Measurements from ENCODE around the gene KCNMA1. TPM values are rescaled to one million over a fixed set of nuclear protein-coding genes. Genes with fewer than 3 reads are reported as not detected.

KCNMA1 gene
- total RNA-seq, 1 donor from 2014 or later, result 0.51 TPM

GRCh38 chr10:77286531-77287508 is 350.8 kb downstream of the KCNMA1 start:
- no peak for DNase-seq (ENCODE audit: low read depth in 2 of 2)

- no peak for DNase-seq (ENCODE audit: low read depth in 2 of 2)
These were observed 352.0 kb downstream of the KCNMA1 start for GRCh38 chr10:77285529-77286182.

- DNase-seq (ENCODE audit: low read depth in 2 of 2), result no peak
These were observed 352.8 kb downstream of the KCNMA1 start for GRCh38 chr10:77284797-77285196.

- no peak for DNase-seq (ENCODE audit: low read depth in 2 of 2)
These were observed 354.3 kb downstream of the KCNMA1 start for GRCh38 chr10:77283326-77283725.

GRCh38 chr10:77282163-77282562 is 355.4 kb downstream of the KCNMA1 start:
- DNase-seq (ENCODE audit: low read depth in 2 of 2), result no peak

GRCh38 chr10:77281719-77282118 is 355.9 kb downstream of the KCNMA1 start:
- no peak for DNase-seq (ENCODE audit: low read depth in 2 of 2)

GRCh38 chr10:77279207-77279606 is 358.4 kb downstream of the KCNMA1 start:
- peak in 1 of 2 donors; percentile 46 for DNase-seq (ENCODE audit: low read depth in 2 of 2)

GRCh38 chr10:77274046-77274795 is 363.4 kb downstream of the KCNMA1 start:
- DNase-seq (ENCODE audit: low read depth in 2 of 2), result no peak

- DNase-seq (ENCODE audit: low read depth in 2 of 2), result no peak
These were observed 368.4 kb downstream of the KCNMA1 start for GRCh38 chr10:77269163-77269562.

- DNase-seq (ENCODE audit: low read depth in 2 of 2), result no peak
These were observed 368.9 kb downstream of the KCNMA1 start for GRCh38 chr10:77268721-77269120.

- DNase-seq (ENCODE audit: low read depth in 2 of 2), result no peak
These were observed 369.6 kb downstream of the KCNMA1 start for GRCh38 chr10:77267703-77268675.

GRCh38 chr10:77266242-77266641 is 371.4 kb downstream of the KCNMA1 start:
- DNase-seq (ENCODE audit: low read depth in 2 of 2), result no peak

GRCh38 chr10:77264527-77264926 is 373.1 kb downstream of the KCNMA1 start:
- no peak for DNase-seq (ENCODE audit: low read depth in 2 of 2)

- no peak for DNase-seq (ENCODE audit: low read depth in 2 of 2)
These were observed 373.5 kb downstream of the KCNMA1 start for GRCh38 chr10:77264107-77264506.

- no peak for DNase-seq (ENCODE audit: low read depth in 2 of 2)
These were observed 373.9 kb downstream of the KCNMA1 start for GRCh38 chr10:77263700-77264099.

- DNase-seq (ENCODE audit: low read depth in 2 of 2), result no peak
These were observed 376.5 kb downstream of the KCNMA1 start for GRCh38 chr10:77261146-77261545.

- no peak for DNase-seq (ENCODE audit: low read depth in 2 of 2)
These were observed 378.3 kb downstream of the KCNMA1 start for GRCh38 chr10:77259171-77259874.

- DNase-seq (ENCODE audit: low read depth in 2 of 2), result no peak
These were observed 381.3 kb downstream of the KCNMA1 start for GRCh38 chr10:77256346-77256745.

- no peak for DNase-seq (ENCODE audit: low read depth in 2 of 2)
These were observed 384.0 kb downstream of the KCNMA1 start for GRCh38 chr10:77253556-77254064.

- no peak for DNase-seq (ENCODE audit: low read depth in 2 of 2)
These were observed 384.5 kb downstream of the KCNMA1 start for GRCh38 chr10:77253147-77253545.

All from dermis microvascular lymphatic vessel endothelial cell (primary cell).